Hematopoietic multipotent progenitor cell treated with erythropoietin and hydrocortisone succinate and interleukin-3 and kit ligand, for 4 days (in vitro differentiated cells): ENCODE measurements around the gene BAK1.

ENCODE experiments used
- DNase-seq: peaks from one replicate; pipeline ENCODE4 v3.0.0-alpha.2; 2015

BAK1 gene

DNA sequence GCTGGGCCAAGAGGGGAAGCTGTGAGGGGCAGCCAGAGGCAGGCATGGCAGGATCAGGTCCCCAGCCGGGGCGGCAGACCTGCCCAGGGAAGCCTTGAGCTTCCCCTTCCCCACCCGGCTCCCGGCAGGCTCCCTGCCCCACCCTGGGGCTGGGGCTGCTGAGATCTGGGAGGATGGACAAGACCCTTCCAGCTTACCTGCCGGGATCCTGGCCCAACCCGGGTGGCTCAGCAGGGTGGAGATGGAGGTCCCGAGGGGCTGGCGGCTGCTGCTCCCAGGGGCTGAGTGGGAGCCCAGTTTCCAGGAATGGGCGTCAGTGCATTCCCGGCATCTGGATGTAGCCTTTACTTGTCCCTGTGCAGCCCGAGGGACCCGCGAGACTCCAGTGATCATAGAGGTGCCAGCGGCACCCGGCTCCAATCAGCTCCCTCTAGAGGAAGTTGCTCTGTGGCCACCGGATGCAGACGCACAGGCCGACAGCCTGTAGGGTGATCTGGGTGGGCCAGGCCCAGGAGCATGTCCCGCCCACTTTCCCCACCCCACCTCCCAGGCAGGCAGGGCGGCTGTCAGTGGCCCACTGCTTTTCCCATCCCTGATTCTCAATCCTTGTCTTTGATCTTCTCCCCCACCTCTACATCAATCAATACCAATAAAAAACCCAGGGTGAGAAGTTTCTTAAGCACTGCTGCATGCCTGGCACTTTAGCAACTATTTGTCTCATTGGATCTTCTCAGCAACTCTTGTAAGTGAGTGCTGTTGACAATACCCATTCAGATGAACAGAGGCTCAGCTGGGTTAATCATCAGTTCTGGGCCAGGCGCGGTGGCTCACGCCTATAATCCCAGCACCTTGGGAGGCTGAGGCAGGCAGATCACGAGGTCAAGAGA lies at the start of gene BAK1:
Gene BAK1 (minus strand): TSS at position 449 of the 887 bp plus-strand sequence. CDS start 2,672 bp downstream, outside the sequence.
- peak; percentile 96 for DNase-seq

DNA sequence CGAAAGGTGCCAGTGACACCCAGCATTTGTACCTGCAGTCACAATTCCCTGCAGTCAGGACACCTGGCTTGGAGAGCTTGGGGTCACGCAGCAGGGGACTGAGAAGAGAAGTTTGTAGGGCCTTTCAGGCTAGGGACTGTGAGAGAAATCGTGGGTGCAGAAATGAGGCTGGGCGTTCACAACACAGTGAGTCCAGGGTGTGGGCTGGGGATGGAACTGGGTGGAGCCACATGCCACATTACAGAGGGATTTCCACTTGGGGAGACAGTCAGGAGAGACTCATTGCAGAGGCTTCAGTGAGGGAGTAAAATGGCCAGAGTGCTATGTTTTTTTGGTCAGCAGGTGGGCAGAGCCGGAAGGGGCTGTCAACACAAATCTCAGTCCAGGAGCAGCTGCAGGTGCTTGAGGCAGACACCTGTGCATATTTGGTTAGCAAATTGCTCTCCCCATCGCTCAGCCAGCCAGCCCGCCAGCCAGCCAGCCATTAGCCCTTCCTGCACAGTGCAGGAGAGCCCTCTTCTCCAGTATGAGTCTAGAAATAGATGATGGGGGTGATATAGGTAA lies 48.4 kb upstream of the BAK1 start:
- no peak for DNase-seq

DNA sequence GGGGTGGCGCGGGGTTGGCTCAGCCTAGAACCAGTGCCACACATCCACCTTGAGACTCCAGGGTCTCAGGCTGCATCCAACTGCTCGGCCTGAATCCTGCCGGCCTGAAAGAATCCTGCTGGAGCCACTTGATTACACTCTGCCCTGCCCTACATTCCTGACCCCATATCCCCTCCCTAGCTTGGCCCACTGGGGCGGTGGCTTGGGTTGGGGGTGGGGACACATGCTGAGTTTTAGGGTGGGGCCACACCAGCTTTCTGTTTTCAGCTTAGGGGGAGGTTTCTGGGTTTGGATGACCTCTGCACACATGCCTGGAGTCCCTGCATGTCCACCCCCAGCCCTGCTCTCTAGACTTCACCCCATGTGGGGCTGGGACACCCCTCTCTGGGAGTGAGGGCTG lies 47.8 kb upstream of the BAK1 start:
- no peak for DNase-seq

DNA sequence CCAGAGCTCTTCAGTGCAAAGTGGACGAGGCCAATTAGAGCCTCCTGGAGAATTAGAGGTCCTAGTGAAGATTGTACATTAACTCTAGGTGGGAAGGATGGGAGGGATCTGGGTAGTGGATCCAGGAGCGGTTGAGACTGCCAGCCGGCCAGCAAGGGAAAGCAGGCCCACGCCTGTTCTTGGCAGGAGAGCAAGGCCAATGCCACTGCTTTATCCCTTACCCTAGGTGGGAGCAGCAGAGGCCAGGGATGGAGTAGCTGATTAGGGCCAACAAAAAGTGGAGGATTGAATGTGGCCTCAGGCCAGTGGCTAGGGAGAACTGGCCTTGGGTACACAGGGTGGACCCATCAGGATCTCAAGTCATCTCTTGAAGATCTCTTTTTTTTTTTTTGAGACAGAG lies 44.8 kb upstream of the BAK1 start:
- DNase-seq: no peak

DNA sequence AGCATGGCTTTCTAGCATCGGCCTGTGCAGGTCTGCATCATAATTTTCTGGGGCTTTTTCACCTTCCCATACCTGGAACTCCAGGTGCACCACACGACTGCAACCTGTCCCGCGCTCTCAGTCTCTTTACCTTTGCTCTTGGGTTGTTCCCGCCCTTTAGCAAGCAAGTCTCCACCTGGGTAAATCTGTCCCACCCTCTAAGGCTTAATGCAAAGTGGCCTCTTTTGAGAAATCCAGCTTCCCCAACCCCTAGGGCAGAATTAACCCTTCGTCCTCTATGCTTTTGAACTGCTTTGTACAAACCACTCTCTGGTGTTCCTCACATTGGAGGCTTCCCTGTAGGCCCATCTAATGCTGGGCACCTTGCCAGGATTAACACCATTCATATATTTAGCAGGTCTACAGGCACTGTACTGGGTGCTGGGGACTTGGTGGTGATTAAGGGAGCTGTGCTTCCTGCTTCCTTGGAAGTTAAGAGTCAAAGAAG lies 43.9 kb upstream of the BAK1 start:
- DNase-seq: no peak

DNA sequence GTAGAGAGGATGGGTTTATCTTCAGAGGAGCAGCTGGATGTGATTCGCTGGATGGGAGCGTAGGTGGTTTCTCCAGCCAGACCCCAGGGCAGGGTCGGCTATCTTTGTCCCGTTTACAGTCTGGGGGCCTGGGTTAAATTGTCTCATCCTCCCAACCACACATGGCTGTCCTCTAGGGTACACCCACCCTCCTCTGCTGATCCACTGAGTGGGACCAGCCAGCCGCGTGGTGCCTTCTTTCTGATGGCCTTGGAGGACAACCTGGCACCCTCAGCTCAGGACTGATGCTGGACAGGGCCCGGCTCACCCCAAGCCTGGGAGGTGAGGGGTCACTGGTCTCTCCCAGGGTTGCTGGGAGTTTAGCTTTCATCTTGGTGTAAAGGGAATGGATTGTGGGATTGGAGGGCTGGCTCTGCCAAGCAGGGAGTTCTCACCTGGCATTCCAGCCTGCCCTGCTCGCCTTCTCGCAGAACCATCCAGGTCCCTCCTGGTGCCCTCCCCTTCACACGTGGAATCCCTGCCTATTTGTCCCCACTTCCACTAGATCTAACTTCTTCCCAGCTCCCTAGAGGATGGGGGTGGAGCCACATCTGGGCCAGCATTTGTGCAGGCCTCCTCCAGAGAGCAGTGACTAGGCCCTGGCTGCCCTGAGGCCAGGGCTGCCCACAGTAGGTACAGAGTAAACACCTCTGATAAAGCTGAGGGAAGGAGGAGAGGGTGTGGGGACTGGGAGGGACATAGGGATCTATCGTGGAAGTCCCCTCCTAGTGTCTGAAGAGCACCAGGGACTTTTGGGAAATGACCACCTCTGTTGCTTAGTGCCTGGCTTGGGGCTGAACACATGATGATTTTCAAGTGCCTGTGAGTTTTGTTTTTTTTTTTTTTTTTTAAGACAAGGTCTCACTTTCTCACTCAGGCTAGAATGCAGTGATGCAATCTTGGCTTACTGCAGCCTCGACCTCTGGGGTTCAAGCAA lies 42.7 kb upstream of the BAK1 start:
- DNase-seq: no peak

DNA sequence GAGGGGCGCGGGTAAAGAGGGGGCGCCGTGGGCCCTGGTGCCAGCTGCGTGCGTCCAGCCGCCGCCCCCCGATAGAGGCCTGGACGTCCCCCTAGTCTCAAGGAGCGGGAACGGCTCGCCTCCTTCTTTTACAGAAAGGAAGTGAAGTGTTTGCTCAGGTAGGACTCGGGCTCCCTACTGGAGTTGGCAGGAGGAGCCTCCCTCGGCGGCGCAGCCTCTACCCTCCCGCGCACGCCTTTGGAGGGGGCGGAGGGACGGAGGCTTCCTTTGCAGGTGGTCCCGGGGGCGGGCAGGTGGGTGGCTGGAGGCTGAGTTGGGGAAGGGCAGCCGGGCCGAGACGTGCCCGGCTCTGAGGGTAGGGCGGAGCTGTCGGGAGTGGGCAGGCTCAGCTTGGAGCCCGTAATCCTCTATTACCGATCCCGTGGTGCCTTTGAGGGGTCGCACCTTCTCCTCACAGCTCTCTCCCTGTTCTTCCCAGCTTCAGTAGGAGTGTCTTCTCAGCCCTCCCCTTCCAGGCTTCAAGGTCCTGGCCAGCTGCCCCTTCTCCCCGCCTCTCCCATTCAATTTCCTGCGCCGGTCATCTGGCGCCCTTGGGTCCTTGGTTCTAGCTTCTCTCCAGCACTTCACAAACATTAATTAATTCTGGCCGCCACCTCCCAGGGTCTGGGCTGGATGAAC lies 41.8 kb upstream of the BAK1 start:
- no peak for DNase-seq

DNA sequence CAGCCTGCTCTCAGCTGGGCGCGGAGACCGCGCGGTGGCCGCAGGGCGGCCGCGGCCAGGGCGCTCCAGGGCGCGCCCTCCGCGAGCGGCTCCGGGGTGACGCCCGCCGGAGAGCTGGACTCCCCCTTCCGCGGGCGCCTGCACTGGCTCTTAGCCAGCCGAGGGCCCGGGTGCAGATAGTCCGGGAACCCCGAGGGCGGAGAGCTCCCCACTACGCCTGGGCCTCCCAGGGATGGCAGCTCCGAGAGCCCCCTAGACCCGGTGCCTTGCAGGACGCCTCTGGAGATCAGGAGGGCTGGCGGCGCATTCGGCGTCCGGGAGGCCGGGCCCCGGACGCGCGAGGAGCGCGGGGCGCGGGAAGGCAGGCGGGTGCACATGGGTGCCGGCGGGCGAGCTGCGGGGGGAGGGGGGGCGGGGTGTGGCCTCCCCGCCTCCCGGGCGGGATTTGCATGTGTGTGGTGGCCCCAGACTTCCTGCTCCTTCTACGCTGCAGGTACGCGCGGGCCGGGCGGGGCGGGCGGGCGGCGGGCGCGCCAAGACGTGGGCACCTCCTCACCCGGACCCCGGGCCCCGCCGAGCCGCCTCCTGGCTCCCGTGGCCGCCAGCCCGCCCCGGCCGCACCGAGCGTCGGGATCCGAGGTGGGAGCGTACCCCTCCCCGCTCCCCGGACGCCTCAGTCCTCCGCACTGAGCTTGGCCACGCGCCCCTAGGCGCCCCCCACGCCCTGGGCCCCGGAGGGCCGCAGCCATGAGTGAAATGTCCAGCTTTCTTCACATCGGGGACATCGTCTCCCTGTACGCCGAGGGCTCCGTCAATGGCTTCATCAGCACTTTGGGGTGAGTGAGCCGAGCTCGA lies 41.0 kb upstream of the BAK1 start, which contains the start of gene ITPR3:
Gene ITPR3 (plus strand): TSS at position 467 of the 855 bp plus-strand sequence. CDS start 281 bp downstream, at position 748.
- DNase-seq: peak; percentile 72

DNA sequence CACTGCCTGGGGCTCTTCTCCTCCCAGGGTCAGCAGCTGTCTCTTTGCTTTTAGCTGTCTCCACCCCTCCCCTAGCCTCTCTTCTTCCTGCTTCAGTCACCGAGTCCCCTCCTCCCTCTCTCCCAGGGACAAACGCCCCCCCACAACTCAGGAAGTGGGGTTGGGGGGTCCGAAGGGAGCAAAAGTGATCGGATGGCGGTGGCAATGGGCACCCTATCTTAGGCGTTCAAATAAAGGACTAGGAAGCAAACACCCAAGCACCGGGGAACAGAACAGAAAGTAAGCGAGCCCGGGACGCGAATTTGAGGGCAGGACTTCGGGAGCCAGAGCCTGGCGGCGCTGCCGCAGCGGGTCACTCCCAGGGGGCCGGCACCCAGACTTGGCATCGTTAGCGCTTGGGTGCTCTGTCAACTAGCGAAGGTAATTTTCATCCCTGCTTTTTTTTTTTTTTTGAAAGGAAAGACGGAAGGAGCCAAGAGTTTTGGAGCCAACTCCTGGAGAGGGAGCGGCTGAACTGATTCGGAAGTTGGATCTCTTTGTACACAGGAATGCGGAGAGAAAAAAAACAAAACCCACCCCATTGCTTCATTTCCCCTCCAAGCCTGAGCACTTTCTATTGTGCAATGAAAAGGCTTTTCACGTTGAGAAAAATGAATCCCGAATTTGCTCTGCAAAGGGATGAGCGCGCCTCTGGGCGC lies 40.2 kb upstream of the BAK1 start:
- peak; percentile 56 for DNase-seq

DNA sequence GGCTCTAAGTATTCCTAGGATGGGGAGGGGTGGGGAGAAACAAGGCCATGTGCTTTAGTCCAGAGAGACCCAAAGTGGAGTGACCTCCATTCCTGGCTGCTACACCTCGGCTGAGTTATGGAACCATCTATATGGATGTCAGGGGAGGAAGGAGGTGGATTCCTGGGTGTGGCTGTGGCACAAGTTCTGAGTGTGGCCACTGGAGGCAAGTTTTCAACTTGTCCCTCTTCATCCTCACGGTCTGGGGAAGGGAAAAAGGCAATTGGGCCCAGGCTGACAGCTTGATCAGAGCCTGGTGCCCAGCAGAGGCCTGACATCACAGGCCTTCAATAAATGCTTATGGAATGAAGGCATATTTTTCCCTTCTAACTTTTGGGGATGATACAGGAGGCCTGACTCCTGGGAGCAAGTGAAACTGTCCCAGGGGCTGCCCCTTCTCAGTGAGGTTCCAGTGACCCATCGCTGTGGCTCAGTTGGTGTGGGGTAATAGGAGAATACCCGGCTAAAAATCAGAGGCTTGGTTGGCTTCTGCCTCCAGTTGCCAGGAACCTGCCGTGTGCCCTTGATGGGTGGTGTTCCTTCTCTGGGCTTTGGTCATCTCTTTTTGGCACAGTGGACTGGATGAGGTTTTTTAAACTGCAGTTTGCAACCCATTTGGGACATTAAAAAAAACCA lies 39.2 kb upstream of the BAK1 start:
- DNase-seq: no peak

DNA sequence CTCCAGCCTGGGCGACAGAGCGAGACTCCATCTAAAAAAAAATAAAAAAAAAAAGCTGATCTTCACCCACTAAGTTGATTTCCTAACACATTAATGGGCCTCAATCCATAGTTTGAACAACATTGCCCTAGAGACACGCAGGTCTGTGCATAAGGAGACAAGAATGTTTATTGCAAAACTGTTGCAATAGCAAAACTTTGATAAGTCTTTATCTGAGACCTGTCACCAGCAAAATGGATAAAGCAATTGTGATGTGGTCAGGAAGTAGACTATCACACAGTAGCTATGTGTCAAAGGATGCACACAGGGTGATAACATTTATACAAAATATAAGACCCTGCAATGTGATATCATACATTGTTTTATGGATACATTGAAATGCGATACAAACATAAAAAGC lies 36.8 kb upstream of the BAK1 start:
- DNase-seq: peak; percentile 68

DNA sequence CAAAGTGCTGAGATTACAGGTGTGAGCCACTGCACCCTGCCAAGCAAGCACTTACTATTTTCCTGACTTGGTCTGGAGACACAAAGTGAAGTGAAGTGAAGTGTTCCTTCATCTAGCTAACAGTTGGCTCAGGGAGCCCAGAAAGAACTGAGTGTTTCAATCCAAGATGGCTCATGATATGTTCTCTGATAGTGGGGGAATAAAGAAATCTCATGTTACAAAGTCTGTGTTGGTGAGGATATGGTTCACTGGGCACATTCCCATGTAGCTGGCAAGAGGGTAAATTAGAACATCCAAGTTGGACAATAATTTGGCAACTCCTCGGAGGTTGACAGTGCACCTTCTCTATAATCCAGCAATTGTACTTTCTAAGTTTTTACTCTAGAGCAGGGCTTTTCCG lies 36.0 kb upstream of the BAK1 start:
- DNase-seq: no peak

DNA sequence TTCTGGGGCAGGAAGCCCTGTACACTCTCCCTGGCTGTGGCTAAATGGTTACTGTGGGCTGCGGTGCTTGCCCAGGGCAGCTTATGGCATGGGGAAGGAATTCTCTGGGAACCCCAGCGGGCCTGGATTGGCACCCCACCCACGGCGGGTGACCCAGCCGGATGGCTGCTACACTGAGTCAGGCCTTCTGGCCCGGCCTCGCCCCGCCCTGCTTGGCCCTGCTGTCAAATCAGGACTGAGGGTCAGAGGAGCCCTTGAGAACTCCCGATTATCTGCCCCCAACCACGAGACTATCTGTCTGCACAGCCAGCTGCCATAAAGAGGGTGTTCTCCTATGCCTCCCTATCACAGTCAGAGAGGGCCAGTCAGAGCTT lies 33.7 kb upstream of the BAK1 start:
- DNase-seq: peak; percentile 60

DNA sequence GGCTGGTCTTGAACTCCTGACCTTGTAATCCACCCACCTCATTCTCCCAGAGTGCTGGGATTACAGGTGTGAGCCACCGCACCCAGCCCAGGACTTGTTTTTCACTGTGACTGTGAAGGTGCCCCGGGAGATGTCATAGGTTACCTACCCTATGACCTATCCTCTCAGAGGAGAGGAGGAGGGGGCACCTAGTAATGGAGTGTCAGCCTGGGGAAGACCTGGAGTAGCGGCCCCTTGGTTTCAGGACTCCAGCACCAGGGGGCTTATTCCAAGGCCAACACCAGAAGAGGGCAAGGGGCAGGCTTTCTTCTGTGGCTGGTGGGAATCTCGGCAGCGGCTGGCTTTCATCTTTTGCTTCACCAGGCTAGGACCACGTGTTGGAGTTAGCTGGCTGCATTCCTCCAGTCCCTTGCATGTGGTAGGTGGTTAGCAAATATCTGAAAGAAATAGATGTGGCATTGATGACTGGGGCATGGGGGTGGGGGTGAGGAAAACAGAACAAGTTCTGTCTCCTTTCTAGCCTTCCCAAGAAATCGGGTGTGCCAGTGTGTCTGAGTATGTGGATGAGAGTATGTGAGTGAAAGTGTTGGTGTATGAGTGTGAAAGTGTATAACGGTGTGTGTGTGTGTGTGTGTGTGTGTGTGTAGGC lies 33.2 kb upstream of the BAK1 start:
- DNase-seq: no peak

DNA sequence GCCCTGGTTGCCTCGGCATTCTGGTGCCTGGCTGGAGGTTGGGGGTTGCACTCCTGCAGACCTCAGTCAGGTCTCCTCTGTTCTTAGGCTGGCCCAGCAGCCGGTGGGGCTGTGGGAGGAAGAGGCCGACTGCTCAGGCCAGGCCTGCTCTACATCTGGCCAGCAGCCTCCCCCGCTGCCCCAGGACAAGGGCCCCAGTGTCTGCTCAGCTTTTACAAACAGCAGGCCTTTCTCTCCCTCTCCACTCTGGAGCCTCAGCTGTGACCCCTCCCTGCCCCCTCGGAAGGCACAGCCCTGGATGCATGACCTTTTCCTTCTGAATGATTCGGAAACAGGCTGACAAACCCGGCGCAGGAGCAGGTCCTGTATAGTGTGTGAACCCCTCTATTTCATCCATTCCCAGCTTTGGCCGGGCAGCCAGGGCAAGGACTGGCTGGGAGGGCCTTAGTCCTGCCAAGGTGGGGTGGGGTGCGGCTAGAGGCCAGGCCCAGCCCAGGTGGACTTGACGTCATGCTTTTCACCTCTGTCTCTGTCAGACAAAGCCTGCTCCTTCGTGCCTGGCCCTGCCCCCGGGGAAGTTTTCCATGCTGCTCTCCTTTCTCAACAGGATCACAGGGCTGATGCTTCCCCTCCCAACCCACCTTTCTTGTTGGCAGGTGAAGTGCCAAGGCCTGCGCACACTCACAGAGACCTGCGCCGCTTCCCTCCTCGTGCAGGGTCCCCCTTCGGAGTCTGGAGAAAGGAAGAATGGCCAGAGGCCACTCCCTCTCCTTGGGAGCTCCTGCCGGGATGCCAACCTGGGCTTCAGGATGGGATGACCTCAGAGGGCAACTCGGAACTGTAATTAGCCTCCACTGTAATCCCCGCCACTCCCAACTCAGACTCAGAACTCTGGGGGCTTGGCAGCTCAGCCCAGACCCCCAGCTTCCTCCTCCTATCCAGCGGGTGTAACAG lies 31.0 kb upstream of the BAK1 start:
- DNase-seq: no peak

DNA sequence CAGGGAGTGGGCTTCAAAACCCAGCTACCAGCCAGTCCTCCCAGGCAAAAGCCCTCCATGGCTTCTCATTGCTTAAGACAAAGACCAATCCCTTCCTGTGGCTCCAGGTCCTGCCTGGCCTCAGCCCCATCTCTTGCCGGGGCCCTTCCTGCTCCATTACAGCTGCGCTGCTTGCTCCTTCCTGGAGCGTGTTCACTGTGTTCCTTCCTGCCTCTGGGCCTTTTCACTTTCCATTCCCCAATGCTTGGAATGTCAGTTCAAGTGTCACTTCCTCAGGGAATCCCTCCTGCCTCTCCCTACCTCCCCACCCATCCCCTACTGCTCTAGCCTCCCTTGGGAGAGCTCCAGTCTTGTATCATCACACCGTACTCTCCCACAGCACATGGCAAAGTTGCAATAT lies 30.0 kb upstream of the BAK1 start:
- no peak for DNase-seq

DNA sequence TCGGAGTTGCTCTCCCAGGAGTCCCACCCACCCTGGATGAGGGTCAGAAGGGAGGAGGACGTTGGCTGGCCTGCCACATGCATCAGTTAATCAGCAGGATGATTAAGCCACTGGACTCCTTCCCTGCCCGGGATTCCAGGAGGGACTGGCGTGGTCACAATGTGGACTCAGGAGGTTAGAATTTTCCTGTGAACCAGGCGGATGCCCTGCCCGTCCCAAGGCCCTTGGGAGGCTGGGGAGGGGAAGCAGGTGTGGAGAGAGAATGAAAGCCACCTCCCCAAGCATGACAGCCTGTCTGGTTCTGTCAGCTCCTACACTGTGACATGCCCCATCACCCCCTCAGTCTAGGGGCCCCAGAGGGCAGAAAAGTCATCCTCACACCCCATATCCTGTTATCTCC lies 29.5 kb upstream of the BAK1 start:
- no peak for DNase-seq

DNA sequence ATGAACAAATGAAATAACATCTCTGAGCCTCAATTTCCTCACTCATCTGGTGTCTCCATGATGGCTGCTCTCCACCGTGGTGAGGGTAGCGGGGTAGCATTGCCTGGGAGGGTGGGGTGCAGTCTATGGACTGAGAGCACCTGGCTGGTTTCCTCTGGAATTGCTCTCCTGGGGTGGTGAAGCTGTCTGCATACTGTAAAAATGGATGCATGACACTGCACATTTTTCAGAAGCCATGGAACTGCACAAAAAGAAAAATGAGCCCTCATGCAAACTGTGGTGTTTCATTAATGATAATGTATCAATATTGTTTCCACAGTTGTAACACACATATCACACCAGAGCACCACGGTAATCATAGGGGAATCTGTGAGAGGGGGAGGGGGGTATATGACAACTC lies 28.9 kb upstream of the BAK1 start:
- no peak for DNase-seq

DNA sequence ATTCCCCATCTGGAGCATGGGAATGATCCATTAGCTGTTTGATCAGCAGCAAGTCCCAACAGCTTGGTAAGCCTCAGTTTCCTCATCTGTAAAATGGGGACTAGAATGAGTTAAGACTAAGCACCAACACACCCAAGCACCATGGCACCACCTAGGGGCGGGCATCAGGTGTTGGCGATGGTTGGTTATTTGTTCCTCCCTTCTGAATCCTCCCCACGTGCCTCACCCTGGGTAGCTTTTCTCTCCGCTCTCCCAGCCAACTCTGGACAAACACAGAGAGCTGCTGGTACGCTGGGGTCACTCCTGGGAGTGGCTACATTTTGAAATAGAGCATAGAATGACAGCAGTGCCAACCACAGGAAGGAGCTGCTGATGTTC lies 27.7 kb upstream of the BAK1 start:
- peak; percentile 64 for DNase-seq
